Measurements from ENCODE around the gene SPATA6L. TPM values are rescaled to one million over a fixed set of nuclear protein-coding genes. Genes with fewer than 3 reads are reported as not detected.

Gene SPATA6L
- total RNA-seq, 1 donor from 2014 or later = 2.6 TPM

GRCh38 chr9:4574657-4575243 is 91.5 kb downstream of the SPATA6L start:
- FAIRE-seq = no peak

GRCh38 chr9:4573634-4574389 is 92.5 kb downstream of the SPATA6L start:
- no peaks in the 10 kb centered on the region for H3K27me3 ChIP-seq (ENCODE audit: control insufficient read depth, insufficient read depth, low read length)
- FAIRE-seq (no peak), DNase-seq (ENCODE audit: low read depth) (no peak)
- H3K4me3 ChIP-seq (ENCODE audit: low read depth, low read length) = no peak overlapping the region
- H3K36me3 ChIP-seq (ENCODE audit: control insufficient read depth, insufficient read depth, low read length) = no peaks in the 10 kb centered on the region
- no peak for TF ChIP-seq CTCF (IDR thresholded peaks at IDR 0.05; ENCODE audit: insufficient read depth, low read length, severe bottlenecking)

More at GRCh38 chr9:4574657-4575243, 91.5 kb downstream of the SPATA6L start:
- no peak for TF ChIP-seq CTCF (IDR thresholded peaks at IDR 0.05; ENCODE audit: insufficient read depth, low read length, severe bottlenecking)
- Histone ChIP-seq H3K27me3 (ENCODE audit: control insufficient read depth, insufficient read depth, low read length) (no peaks in the 10 kb centered on the region), H3K36me3 (ENCODE audit: control insufficient read depth, insufficient read depth, low read length) (no peaks in the 10 kb centered on the region), H3K4me3 (ENCODE audit: low read depth, low read length) (no peak overlapping the region)
- DNase-seq (ENCODE audit: low read depth) = no peak

- no peak for TF ChIP-seq CTCF (IDR thresholded peaks at IDR 0.05; ENCODE audit: insufficient read depth, low read length, severe bottlenecking)
- no peak for DNase-seq (ENCODE audit: low read depth)
- H3K27me3 ChIP-seq (ENCODE audit: control insufficient read depth, insufficient read depth, low read length) = no peaks in the 10 kb centered on the region
- H3K4me3 ChIP-seq (ENCODE audit: low read depth, low read length) = no peak overlapping the region
- no peak for FAIRE-seq
- H3K36me3 ChIP-seq (ENCODE audit: control insufficient read depth, insufficient read depth, low read length) = no peaks in the 10 kb centered on the region
These were observed 93.1 kb downstream of the SPATA6L start for GRCh38 chr9:4573176-4573575.

- H3K36me3 ChIP-seq (ENCODE audit: control insufficient read depth, insufficient read depth, low read length) = no peaks in the 10 kb centered on the region
- TF ChIP-seq CTCF (IDR thresholded peaks at IDR 0.05; ENCODE audit: insufficient read depth, low read length, severe bottlenecking) = no peak
- H3K27me3 ChIP-seq (ENCODE audit: control insufficient read depth, insufficient read depth, low read length) = no peaks in the 10 kb centered on the region
- no peak overlapping the region for H3K4me3 ChIP-seq (ENCODE audit: low read depth, low read length)
- DNase-seq (ENCODE audit: low read depth) (peak; percentile 40), FAIRE-seq (no peak)
These were observed 94.0 kb downstream of the SPATA6L start for GRCh38 chr9:4572184-4572826.

- Histone ChIP-seq H3K4me3 (ENCODE audit: low read depth, low read length) (no peak overlapping the region), H3K36me3 (ENCODE audit: control insufficient read depth, insufficient read depth, low read length) (no peaks in the 10 kb centered on the region), H3K27me3 (ENCODE audit: control insufficient read depth, insufficient read depth, low read length) (no peaks in the 10 kb centered on the region)
- no peak for FAIRE-seq
- TF ChIP-seq CTCF (IDR thresholded peaks at IDR 0.05; ENCODE audit: insufficient read depth, low read length, severe bottlenecking) = no peak
- no peak for DNase-seq (ENCODE audit: low read depth)
These were observed 97.2 kb downstream of the SPATA6L start for GRCh38 chr9:4569101-4569500.

Measured in bronchial epithelial cell (primary cell).